ENCODE measurements around the gene TMEM256. TPM values are rescaled to one million over a fixed set of nuclear protein-coding genes. Genes with fewer than 3 reads are reported as not detected.

The TMEM256 gene
- total and polyA plus RNA-seq, 2 of the 8 experiments (the other 6 are each of a cell fraction or from before 2014, with no cell fraction given), result 97.0 to 350 TPM

DNA sequence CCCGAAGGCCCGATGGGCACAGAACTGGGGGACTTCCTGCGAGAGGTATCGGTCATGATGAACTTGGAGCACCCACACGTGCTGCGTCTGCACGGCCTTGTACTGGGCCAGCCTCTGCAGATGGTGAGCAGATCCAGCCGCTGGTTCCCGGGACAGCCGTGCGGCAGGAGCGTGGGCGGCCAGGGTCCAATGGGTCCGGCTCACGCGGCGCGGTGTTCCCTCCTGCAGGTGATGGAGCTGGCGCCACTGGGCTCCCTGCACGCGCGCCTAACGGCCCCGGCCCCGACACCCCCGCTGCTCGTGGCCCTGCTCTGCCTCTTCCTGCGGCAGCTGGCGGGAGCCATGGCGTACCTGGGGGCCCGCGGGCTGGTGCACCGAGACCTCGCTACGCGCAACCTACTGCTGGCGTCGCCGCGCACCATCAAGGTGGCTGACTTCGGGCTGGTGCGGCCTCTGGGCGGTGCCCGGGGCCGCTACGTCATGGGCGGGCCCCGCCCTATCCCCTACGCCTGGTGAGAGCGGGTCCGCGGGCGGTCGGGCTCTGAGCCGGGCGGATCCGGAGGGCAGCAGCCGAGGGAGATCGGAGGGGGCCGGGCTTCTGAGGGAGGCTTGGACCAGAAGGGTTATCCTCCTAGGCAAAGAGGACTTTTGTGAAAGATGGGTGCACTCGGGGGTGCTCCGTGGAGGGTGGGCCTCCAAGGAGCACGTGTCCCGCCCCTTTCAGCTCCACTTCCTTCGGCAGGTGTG lies 20.0 kb downstream of the TMEM256 start:
- H2AFZ ChIP-seq (ENCODE audit: low read length), result no peak overlapping the region
- TF ChIP-seq, protein P1, sequence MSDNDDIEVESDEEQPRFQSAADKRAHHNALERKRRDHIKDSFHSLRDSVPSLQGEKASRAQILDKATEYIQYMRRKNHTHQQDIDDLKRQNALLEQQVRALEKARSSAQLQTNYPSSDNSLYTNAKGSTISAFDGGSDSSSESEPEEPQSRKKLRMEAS (IDR thresholded peaks at IDR 0.05), result peak; percentile 73
- TF ChIP-seq POLR2AphosphoS5 (IDR thresholded peaks at IDR 0.05; ENCODE audit: low read depth, low read length), result peak; percentile 37
- peak; percentile 16; the same call in 1 of the 2 replicates for TF ChIP-seq EGR1 (IDR thresholded peaks at IDR 0.05; ENCODE audit: borderline replicate concordance, low read depth, low read length)
- no peak for TF ChIP-seq HDAC6 (IDR thresholded peaks at IDR 0.05; ENCODE audit: low read depth, low read length)
- TF ChIP-seq CHD2 (IDR thresholded peaks at IDR 0.05; ENCODE audit: low read length), result no peak
- 0 out of 2 replicates have a peak, but pooled peaks have one; percentile 30 for TF ChIP-seq PHF8 (conservative IDR thresholded peaks at IDR 0.05; ENCODE audit: low read depth, low read length)
- TF ChIP-seq RXRA (IDR thresholded peaks at IDR 0.05; ENCODE audit: insufficient read depth, low read depth, low read length), result no peak
- peak; percentile 48 for TF ChIP-seq YY1 (IDR thresholded peaks at IDR 0.05; ENCODE audit: low read depth, low read length)
- TF ChIP-seq, protein P2, sequence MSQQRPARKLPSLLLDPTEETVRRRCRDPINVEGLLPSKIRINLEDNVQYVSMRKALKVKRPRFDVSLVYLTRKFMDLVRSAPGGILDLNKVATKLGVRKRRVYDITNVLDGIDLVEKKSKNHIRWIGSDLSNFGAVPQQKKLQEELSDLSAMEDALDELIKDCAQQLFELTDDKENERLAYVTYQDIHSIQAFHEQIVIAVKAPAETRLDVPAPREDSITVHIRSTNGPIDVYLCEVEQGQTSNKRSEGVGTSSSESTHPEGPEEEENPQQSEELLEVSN (IDR thresholded peaks at IDR 0.05), result peak; percentile 91
- TF ChIP-seq POLR2A (IDR thresholded peaks at IDR 0.05; ENCODE audit: control extremely low read depth in 1 of 2, low read depth in 2 of 2, low read length in 2 of 2), result peak in 1 of 2 experiments; percentile 28; a peak in 1 of 3 replicates

More for the DNA sequence above, 20.0 kb downstream of the TMEM256 start:
- peak overlapping the region; percentile 36 to 60 (median 46) for H3K4me3 ChIP-seq (ENCODE audit: extremely low read depth in 1 of 4, insufficient read depth in 2 of 4, low read depth in 3 of 4, low read length in 4 of 4)
- ChIA-PET CTCF (ENCODE audit: partially characterized antibody) (interaction anchor here (0.7 to 4.0 kb wide), 10 partner anchors 9 to 176 kb away, joined by 3 to 21 read pairs (median 6); partner anchors contain the start of genes PLSCR3 and TMEM95), POLR2A (ENCODE audit: partially characterized antibody) (interaction anchor here (0.6 to 3.7 kb wide), 16 partner anchors 10 to 229 kb away, joined by 3 to 16 read pairs (median 4); partner anchors contain the start of genes PLSCR3, TMEM95 and ZBTB4)
- no peak for FAIRE-seq
- H2BK15ac ChIP-seq (ENCODE audit: low read length), result peak overlapping the region; percentile 96; the same call in 1 of the 2 replicates
- no peak overlapping the region for H2BK120ac ChIP-seq (replicated peaks; ENCODE audit: low read depth, low read length)
- no peak overlapping the region for H3K56ac ChIP-seq (replicated peaks; ENCODE audit: insufficient read length, low read depth, low read length)
- peaks cover 0 to 7% of the 10 kb centered on the region in 2 experiments; a peak in 1 of 4 replicates for H3K9me3 ChIP-seq (ENCODE audit: insufficient read depth in 2 of 2, low read depth in 1 of 2, low read length in 1 of 2)
- H3K4ac ChIP-seq (replicated peaks; ENCODE audit: insufficient read length, low read depth, low read length), result peak overlapping the region; percentile 27
- no peak overlapping the region; the same call in 1 of the 2 replicates for H2BK5ac ChIP-seq (ENCODE audit: low read depth, low read length)
- H4K8ac ChIP-seq (ENCODE audit: extremely low read depth, insufficient read depth, low read length), result peak overlapping the region; percentile 45
- H3K9ac ChIP-seq (replicated peaks in 1 of 4; ENCODE audit: extremely low read depth in 1 of 4, low read depth in 3 of 4, low read length in 3 of 4), result peak overlapping the region in 3 of 4 experiments; percentile 7 to 46 (median 29); a peak in 2 of 7 replicates
- H2BK20ac ChIP-seq (ENCODE audit: low read length), result no peak overlapping the region
- H3K23ac ChIP-seq (ENCODE audit: insufficient read length), result no peak overlapping the region
- H2AK5ac ChIP-seq (ENCODE audit: low read depth, low read length), result no peak overlapping the region
- peak in 1 of 2 experiments; percentile 92 for DNase-seq (ENCODE audit: low read depth in 1 of 2, low spot score in 2 of 2)
- no peaks in the 10 kb centered on the region for H3K79me2 ChIP-seq (ENCODE audit: control insufficient read depth in 1 of 2, insufficient read depth in 2 of 2, low read length in 2 of 2)
- no peak overlapping the region for H4K5ac ChIP-seq (ENCODE audit: insufficient read length, low read depth, low read length)
- peaks cover 0 to 17% (median 10%) of the 10 kb centered on the region in 4 experiments; a peak in 6 of 7 replicates for H3K4me1 ChIP-seq (replicated peaks in 1 of 4; ENCODE audit: control insufficient read depth in 3 of 4, insufficient read depth in 4 of 4, low read length in 3 of 4)
- peaks cover 3% of the 10 kb centered on the region; the same call in 1 of the 2 replicates for H3K79me1 ChIP-seq (ENCODE audit: low read depth, low read length)
- H4K91ac ChIP-seq (replicated peaks; ENCODE audit: insufficient read length, low read length), result peak overlapping the region; percentile 22
- 20% methylated on average over 56 of the region's 65 CpGs; no CpG with 5 or more reads in 1 of the 2 experiments for WGBS, 2 experiments (ENCODE audit: extremely low coverage in 1 of 2, insufficient coverage in 1 of 2, insufficient read length in 1 of 2, insufficient replicate concordance in 2 of 2, low coverage in 1 of 2, low lambda C conversion rate in 2 of 2, missing lambda C conversion rate in 1 of 2)
- peak overlapping the region; percentile 90 for H3K18ac ChIP-seq (ENCODE audit: extremely low read depth, low read length)
- no peak overlapping the region for H3K27ac ChIP-seq (ENCODE audit: low read depth, low read length)
- peaks cover 12% of the 10 kb centered on the region; the same call in 1 of the 2 replicates for H3K23me2 ChIP-seq (ENCODE audit: low read depth, low read length)
- H3K4me2 ChIP-seq (ENCODE audit: insufficient read depth in 1 of 2, low read depth in 2 of 2, low read length in 2 of 2), result peak overlapping the region; percentile 78
- H4K20me1 ChIP-seq (replicated peaks in 1 of 2; ENCODE audit: control insufficient read depth in 1 of 2, insufficient read depth in 2 of 2, low read length in 2 of 2), result peaks cover 2 to 10% of the 10 kb centered on the region in 2 experiments
- H2BK12ac ChIP-seq (ENCODE audit: low read depth, low read length), result no peak overlapping the region
- H3K36me3 ChIP-seq (ENCODE audit: control insufficient read depth in 2 of 4, insufficient read depth in 4 of 4, low read length in 3 of 4), result peaks cover 0 to 6% (median under 1%) of the 10 kb centered on the region in 4 experiments; a peak in 4 of 8 replicates
- H3K27me3 ChIP-seq (replicated peaks in 1 of 4; ENCODE audit: control insufficient read depth in 3 of 4, extremely low read depth in 1 of 4, insufficient read depth in 3 of 4, low read length in 3 of 4), result peaks cover 0 to 39% (median 29%) of the 10 kb centered on the region in 4 experiments; a peak in 6 of 7 replicates
- no peak overlapping the region for H3K14ac ChIP-seq (ENCODE audit: insufficient read length)

Measured in H1 (cell line).